SK-N-SH (cell line): ENCODE data around the gene SLF2.

Experiments
- CHD2 ChIP-seq: fragments of 150-350 bp; IDR thresholded peaks from 2 replicates; pipeline ENCODE4 v1.6.1; 2018; ENCODE audit warnings: low read length; ENCODE audit not compliant: partially characterized antibody
- CTCF ChIP-seq: fragments of 200-600 bp; sonication (generic); IDR thresholded peaks from 2 replicates; pipeline ENCODE4 v1.6.1; 2017; ENCODE audit warnings: antibody characterized with exemption, mild to moderate bottlenecking, moderate library complexity
- EP300 ChIP-seq, 2 experiments: IDR thresholded peaks; 2 replicates each; pipeline versions ENCODE4 v1.4.0 to v1.6.1; 2012; ENCODE audit warnings: borderline replicate concordance in 1 of 2, low read depth in 1 of 2, low read length in 1 of 2
- FOSL2 ChIP-seq: IDR thresholded peaks from 2 replicates; pipeline ENCODE4 v1.4.0; 2012; ENCODE audit warnings: low read depth, mild to moderate bottlenecking, moderate library complexity, borderline replicate concordance
- JUND ChIP-seq: IDR thresholded peaks from 2 replicates; pipeline ENCODE4 v1.4.0; 2012
- MAX ChIP-seq: IDR thresholded peaks from 2 replicates; pipeline ENCODE4 v1.4.0; 2012; ENCODE audit warnings: low read depth
- MXI1 ChIP-seq: IDR thresholded peaks from 2 replicates; pipeline ENCODE4 v1.6.1; 2012; ENCODE audit warnings: mild to moderate bottlenecking, low read depth, low read length, improper control_type of control experiment
- RCOR1 ChIP-seq: fragments of 150-350 bp; IDR thresholded peaks from 2 replicates; pipeline ENCODE4 v1.6.1; 2017; ENCODE audit warnings: antibody characterized with exemption, low read length
- REST ChIP-seq: IDR thresholded peaks from 2 replicates; pipeline ENCODE4 v1.6.1; 2012; ENCODE audit warnings: mild to moderate bottlenecking, low read depth, low read length, moderate library complexity
- RFX5 ChIP-seq: IDR thresholded peaks from 2 replicates; pipeline ENCODE4 v1.6.1; 2012; ENCODE audit warnings: mild to moderate bottlenecking, improper control_type of control experiment, low read length
- SMC3 ChIP-seq: IDR thresholded peaks from 2 replicates; pipeline ENCODE4 v1.6.1; 2012; ENCODE audit warnings: low read depth, low read length, improper control_type of control experiment
- TCF12 ChIP-seq: IDR thresholded peaks from 2 replicates; pipeline ENCODE4 v1.4.0; 2012
- TEAD4 ChIP-seq: IDR thresholded peaks from 2 replicates; pipeline ENCODE4 v1.4.0; 2012; ENCODE audit warnings: mild to moderate bottlenecking, borderline replicate concordance; ENCODE audit not compliant: insufficient read depth
- USF1 ChIP-seq: IDR thresholded peaks from 2 replicates; pipeline ENCODE4 v1.4.0; 2012; ENCODE audit warnings: low read depth, borderline replicate concordance

- TF ChIP-seq RCOR1 = no peak
- TF ChIP-seq CTCF = no peak
- no peak for TF ChIP-seq REST
- no peak for TF ChIP-seq FOSL2
- no peak for TF ChIP-seq MAX
- no peak for TF ChIP-seq TCF12
- TF ChIP-seq TEAD4 = no peak
- TF ChIP-seq SMC3 = no peak
- TF ChIP-seq EP300 (IDR thresholded peaks at IDR 0.05; ENCODE audit: borderline replicate concordance in 1 of 2, low read depth in 1 of 2, low read length in 1 of 2) = no peak
- no peak for TF ChIP-seq JUND
- no peak for TF ChIP-seq RFX5
- no peak for TF ChIP-seq CHD2
- no peak for TF ChIP-seq USF1
- no peak for TF ChIP-seq MXI1
Measured at GRCh38 chr10:100979791-100980272, 67.1 kb downstream of the SLF2 start.
